ENCODE measurements around the gene FIGLA.

GRCh38 chr2:70746094-70746974 lies 44.1 kb downstream of the FIGLA start:
- no peak for TF ChIP-seq POLR2AphosphoS5 (IDR thresholded peaks at IDR 0.05; ENCODE audit: insufficient read depth in 1 of 2, low read depth in 1 of 2)
- TF ChIP-seq POLR2A (IDR thresholded peaks at IDR 0.05): no peak
- no peak for TF ChIP-seq CTCF (IDR thresholded peaks at IDR 0.05)

All from vagina (tissue), 2 donors.